KMS-11 (cell line): ENCODE data around the gene E2F6.

Experiments
- H2AFZ ChIP-seq: fragments of 200-600 bp; sonication (generic); 2 replicates; pipeline ENCODE4 v1.6.1; 2016; ENCODE audit warnings: antibody characterized with exemption, mixed run types, low read depth
- H3K27ac ChIP-seq: fragments of 200-600 bp; sonication (generic); 2 replicates; pipeline ENCODE4 v1.6.1; 2016; ENCODE audit warnings: mild to moderate bottlenecking, mixed run types
- H3K27me3 ChIP-seq: fragments of 200-600 bp; sonication (generic); 2 replicates; pipeline ENCODE4 v1.6.1; 2017; ENCODE audit warnings: mild to moderate bottlenecking, low read depth, mixed run types, moderate library complexity; ENCODE audit not compliant: insufficient read depth
- H3K36me3 ChIP-seq: fragments of 200-600 bp; sonication (generic); 2 replicates; pipeline ENCODE4 v1.6.1; 2017; ENCODE audit warnings: mild to moderate bottlenecking, mixed run types; ENCODE audit not compliant: insufficient read depth
- H3K4me1 ChIP-seq: fragments of 200-600 bp; sonication (generic); 2 replicates; pipeline ENCODE4 v1.6.1; 2016; ENCODE audit warnings: mild to moderate bottlenecking, low read depth, mixed run types; ENCODE audit not compliant: poor library complexity, severe bottlenecking
- H3K4me2 ChIP-seq: fragments of 200-600 bp; sonication (generic); 2 replicates; pipeline ENCODE4 v1.7.0; 2016; ENCODE audit warnings: mild to moderate bottlenecking, mixed run types
- H3K4me3 ChIP-seq: fragments of 200-600 bp; sonication (generic); IDR thresholded peaks from 2 replicates; pipeline ENCODE4 v1.6.1; 2017; ENCODE audit warnings: low read depth, low read length, mixed read lengths; ENCODE audit not compliant: insufficient read depth
- H3K79me2 ChIP-seq: fragments of 200-600 bp; sonication (generic); 2 replicates; pipeline ENCODE4 v1.6.1; 2016; ENCODE audit warnings: low read depth, mixed run types; ENCODE audit not compliant: insufficient read depth
- H3K9ac ChIP-seq: fragments of 200-600 bp; sonication (generic); 2 replicates; pipeline ENCODE4 v1.6.1; 2016; ENCODE audit warnings: mild to moderate bottlenecking, mixed run types
- H4K20me1 ChIP-seq: fragments of 200-600 bp; sonication (generic); 2 replicates; pipeline ENCODE4 v1.6.1; 2016; ENCODE audit warnings: mild to moderate bottlenecking, mixed run types; ENCODE audit not compliant: insufficient read depth
- TF ChIP-seq, protein P1 (sequence below): fragments of 200-600 bp; sonication (generic); conservative IDR thresholded peaks from 2 replicates; pipeline ENCODE4 v1.6.1; 2017; ENCODE audit warnings: low read depth, mild to moderate bottlenecking, antibody characterized with exemption, low read length, moderate library complexity, mixed read lengths

E2F6 gene

DNA sequence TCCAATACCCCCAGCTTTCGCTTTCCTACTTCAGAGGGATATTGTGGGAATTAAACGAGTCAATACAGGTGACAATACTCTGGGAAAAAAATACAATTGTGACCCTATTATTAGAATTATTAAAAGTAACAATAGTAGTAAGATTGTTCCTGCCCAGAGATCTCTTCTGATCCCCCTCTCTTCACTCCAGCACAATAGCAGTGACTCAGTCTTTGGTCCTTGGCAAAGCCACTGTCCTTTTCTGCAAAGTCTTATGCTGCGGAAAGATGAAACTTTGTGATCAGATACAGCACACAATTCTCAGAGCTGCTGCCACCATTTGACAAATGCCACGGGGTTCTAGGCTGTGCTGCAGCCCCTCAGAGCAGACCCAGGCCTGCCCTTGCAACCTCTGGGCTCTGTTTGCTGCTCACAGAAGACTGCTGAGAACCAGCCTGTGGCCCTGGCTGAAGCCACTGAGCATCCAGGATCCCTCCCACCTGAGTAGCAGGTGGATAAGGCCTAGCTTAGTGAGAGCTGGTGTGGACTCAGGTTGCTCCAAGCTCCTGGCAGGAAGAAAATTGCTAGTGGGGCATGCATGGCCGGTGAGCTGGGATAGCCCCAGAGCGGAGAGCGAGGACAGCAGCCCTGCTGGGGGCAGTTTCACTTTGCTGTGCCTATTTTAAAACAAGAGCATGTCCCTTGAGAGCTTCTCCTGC is 61.4 kb downstream of the E2F6 start:
- H3K27me3 ChIP-seq: no peaks in the 10 kb centered on the region

DNA sequence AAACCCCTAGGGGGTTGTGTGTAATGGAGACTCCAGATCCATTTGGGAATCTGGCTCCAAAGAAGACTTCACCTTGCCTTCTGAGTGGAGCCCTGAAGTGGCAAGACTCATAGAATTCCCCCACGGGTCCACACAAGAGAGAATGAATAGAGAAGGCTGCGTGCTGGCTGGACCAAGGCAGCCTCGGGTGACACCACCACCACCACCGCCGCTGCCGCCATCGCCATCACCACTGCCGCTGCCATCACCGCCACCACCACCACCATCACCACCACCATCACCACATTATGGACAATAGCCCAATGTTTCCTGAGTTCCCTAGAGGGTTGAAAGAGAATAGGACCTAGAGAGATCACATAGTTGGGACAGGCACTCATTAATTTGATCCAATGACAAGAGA is 63.5 kb downstream of the E2F6 start:
- Histone ChIP-seq H3K9ac (no peak overlapping the region), H2AFZ (no peak overlapping the region), H3K36me3 (no peaks in the 10 kb centered on the region), H3K27ac (no peak overlapping the region), H3K4me1 (no peaks in the 10 kb centered on the region), H3K27me3 (no peaks in the 10 kb centered on the region), H3K4me3 (no peak overlapping the region), H3K4me2 (no peak overlapping the region), H3K79me2 (no peaks in the 10 kb centered on the region), H4K20me1 (no peaks in the 10 kb centered on the region)
- TF ChIP-seq, protein P1, sequence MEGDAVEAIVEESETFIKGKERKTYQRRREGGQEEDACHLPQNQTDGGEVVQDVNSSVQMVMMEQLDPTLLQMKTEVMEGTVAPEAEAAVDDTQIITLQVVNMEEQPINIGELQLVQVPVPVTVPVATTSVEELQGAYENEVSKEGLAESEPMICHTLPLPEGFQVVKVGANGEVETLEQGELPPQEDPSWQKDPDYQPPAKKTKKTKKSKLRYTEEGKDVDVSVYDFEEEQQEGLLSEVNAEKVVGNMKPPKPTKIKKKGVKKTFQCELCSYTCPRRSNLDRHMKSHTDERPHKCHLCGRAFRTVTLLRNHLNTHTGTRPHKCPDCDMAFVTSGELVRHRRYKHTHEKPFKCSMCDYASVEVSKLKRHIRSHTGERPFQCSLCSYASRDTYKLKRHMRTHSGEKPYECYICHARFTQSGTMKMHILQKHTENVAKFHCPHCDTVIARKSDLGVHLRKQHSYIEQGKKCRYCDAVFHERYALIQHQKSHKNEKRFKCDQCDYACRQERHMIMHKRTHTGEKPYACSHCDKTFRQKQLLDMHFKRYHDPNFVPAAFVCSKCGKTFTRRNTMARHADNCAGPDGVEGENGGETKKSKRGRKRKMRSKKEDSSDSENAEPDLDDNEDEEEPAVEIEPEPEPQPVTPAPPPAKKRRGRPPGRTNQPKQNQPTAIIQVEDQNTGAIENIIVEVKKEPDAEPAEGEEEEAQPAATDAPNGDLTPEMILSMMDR: no peak

More for the DNA sequence above, 61.4 kb downstream of the E2F6 start:
- Histone ChIP-seq H3K27ac (no peak overlapping the region), H3K9ac (no peak overlapping the region), H3K36me3 (no peaks in the 10 kb centered on the region), H3K4me3 (no peak overlapping the region), H3K79me2 (no peaks in the 10 kb centered on the region), H4K20me1 (no peaks in the 10 kb centered on the region), H3K4me1 (no peaks in the 10 kb centered on the region), H2AFZ (no peak overlapping the region), H3K4me2 (no peak overlapping the region)
- TF ChIP-seq, protein P1: no peak

DNA sequence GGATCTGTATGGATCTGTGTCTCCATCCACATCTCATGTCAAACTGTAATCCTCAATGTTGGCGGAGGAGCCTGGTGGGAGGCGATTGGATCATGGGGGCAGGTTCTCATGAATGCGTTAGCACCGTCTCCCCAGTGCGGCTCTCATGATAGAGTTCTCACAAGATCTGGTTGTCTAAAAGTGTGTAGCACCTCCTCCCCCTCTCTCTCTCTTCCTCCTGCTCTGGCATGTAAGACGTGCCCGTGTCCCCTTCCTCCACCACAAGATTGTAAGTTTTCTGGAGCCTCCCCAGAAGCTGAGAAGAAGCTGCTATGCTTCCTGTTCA is 66.6 kb downstream of the E2F6 start:
- TF ChIP-seq, protein P1: no peak
- no peak overlapping the region for H2AFZ ChIP-seq
- H3K4me2 ChIP-seq: no peak overlapping the region
- H4K20me1 ChIP-seq: no peaks in the 10 kb centered on the region
- no peak overlapping the region for H3K9ac ChIP-seq
- no peak overlapping the region for H3K4me3 ChIP-seq
- no peaks in the 10 kb centered on the region for H3K27me3 ChIP-seq
- H3K27ac ChIP-seq: no peak overlapping the region
- H3K79me2 ChIP-seq: no peaks in the 10 kb centered on the region
- H3K4me1 ChIP-seq: no peaks in the 10 kb centered on the region
- no peaks in the 10 kb centered on the region for H3K36me3 ChIP-seq

DNA sequence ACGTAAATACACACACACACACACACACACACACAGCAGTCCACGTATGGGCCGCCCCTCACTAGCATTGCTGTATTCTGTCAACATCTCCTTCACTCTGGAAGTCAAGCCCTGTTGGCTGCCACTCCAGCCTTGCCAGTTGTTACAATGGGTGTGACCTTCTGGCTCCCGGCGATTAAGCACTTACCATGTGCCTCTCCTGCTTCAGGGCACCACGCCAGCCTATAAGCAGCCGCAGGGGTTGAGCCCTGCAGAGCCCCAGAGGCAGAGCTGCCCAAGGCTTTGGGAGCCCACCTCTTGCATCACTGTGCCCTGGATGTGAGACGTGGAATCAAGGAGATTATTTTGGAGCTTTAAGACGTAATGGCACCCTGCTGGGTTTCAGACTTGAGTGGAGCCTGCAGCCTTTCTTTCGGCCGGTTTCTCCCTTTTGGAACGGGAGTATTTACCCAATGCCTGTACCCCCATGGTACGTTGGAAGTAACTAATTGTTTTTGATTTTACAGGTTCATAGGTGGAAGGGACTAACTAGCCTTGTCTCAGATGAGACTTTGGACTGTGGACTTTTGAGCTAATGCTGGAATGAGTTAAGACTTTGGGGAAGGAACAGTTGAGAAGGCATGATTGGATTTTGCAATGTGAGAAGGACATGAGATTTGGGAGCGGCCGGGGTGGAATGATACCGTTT is 67.1 kb downstream of the E2F6 start:
- TF ChIP-seq, protein P1: no peak
- H3K79me2 ChIP-seq: no peaks in the 10 kb centered on the region
- H3K36me3 ChIP-seq: no peaks in the 10 kb centered on the region
- H4K20me1 ChIP-seq: no peaks in the 10 kb centered on the region
- no peak overlapping the region for H2AFZ ChIP-seq
- no peak overlapping the region for H3K27ac ChIP-seq
- H3K4me2 ChIP-seq: no peak overlapping the region
- H3K4me1 ChIP-seq: no peaks in the 10 kb centered on the region
- no peak overlapping the region for H3K9ac ChIP-seq
- H3K4me3 ChIP-seq: no peak overlapping the region
- H3K27me3 ChIP-seq: no peaks in the 10 kb centered on the region
